Measurements from ENCODE around the gene ARF1. TPM values are rescaled to one million over a fixed set of nuclear protein-coding genes. Genes with fewer than 3 reads are reported as not detected.

Gene ARF1
- total RNA-seq, 1 donor from 2014 or later, result 393 TPM

- Mint-ChIP-seq H3K36me3 (ENCODE audit: low read depth, unreplicated experiment) (peaks cover 8% of the 10 kb centered on the region), H3K27me3 (ENCODE audit: unreplicated experiment) (peaks cover 15% of the 10 kb centered on the region), H3K4me3 (ENCODE audit: unreplicated experiment) (no peak overlapping the region), H3K9me3 (ENCODE audit: unreplicated experiment) (no peaks in the 10 kb centered on the region), H3K27ac (ENCODE audit: unreplicated experiment) (no peak overlapping the region), H3K4me1 (ENCODE audit: unreplicated experiment) (peaks cover 4% of the 10 kb centered on the region)
- TF ChIP-seq CTCF (IDR thresholded peaks at IDR 0.05; ENCODE audit: unreplicated experiment), result no peak
- no peak for DNase-seq (ENCODE audit: low spot score)
Observed at GRCh38 chr1:228045405-228045804, 37.1 kb upstream of the ARF1 start.

GRCh38 chr1:228045871-228046270 is 36.6 kb upstream of the ARF1 start:
- no peak for DNase-seq (ENCODE audit: low spot score)

GRCh38 chr1:228046421-228047182 is 35.9 kb upstream of the ARF1 start:
- H3K27me3 Mint-ChIP-seq (ENCODE audit: unreplicated experiment), result peaks cover 17% of the 10 kb centered on the region

More at GRCh38 chr1:228045871-228046270, 36.6 kb upstream of the ARF1 start:
- Mint-ChIP-seq H3K9me3 (ENCODE audit: unreplicated experiment) (no peaks in the 10 kb centered on the region), H3K27me3 (ENCODE audit: unreplicated experiment) (peaks cover 12% of the 10 kb centered on the region), H3K4me3 (ENCODE audit: unreplicated experiment) (no peak overlapping the region), H3K27ac (ENCODE audit: unreplicated experiment) (no peak overlapping the region), H3K4me1 (ENCODE audit: unreplicated experiment) (peaks cover 4% of the 10 kb centered on the region), H3K36me3 (ENCODE audit: low read depth, unreplicated experiment) (peaks cover 8% of the 10 kb centered on the region)
- no peak for TF ChIP-seq CTCF (IDR thresholded peaks at IDR 0.05; ENCODE audit: unreplicated experiment)

GRCh38 chr1:228047183-228047466 is 35.4 kb upstream of the ARF1 start:
- Mint-ChIP-seq H3K4me3 (ENCODE audit: unreplicated experiment) (no peak overlapping the region), H3K27me3 (ENCODE audit: unreplicated experiment) (peaks cover 17% of the 10 kb centered on the region), H3K4me1 (ENCODE audit: unreplicated experiment) (peaks cover 4% of the 10 kb centered on the region), H3K9me3 (ENCODE audit: unreplicated experiment) (no peaks in the 10 kb centered on the region), H3K36me3 (ENCODE audit: low read depth, unreplicated experiment) (peaks cover 12% of the 10 kb centered on the region), H3K27ac (ENCODE audit: unreplicated experiment) (no peak overlapping the region)
- DNase-seq (ENCODE audit: low spot score), result no peak
- no peak for TF ChIP-seq CTCF (IDR thresholded peaks at IDR 0.05; ENCODE audit: unreplicated experiment)

More at GRCh38 chr1:228046421-228047182, 35.9 kb upstream of the ARF1 start:
- Mint-ChIP-seq H3K4me3 (ENCODE audit: unreplicated experiment) (peak overlapping the region; percentile 3), H3K9me3 (ENCODE audit: unreplicated experiment) (no peaks in the 10 kb centered on the region), H3K4me1 (ENCODE audit: unreplicated experiment) (peaks cover 4% of the 10 kb centered on the region), H3K36me3 (ENCODE audit: low read depth, unreplicated experiment) (peaks cover 10% of the 10 kb centered on the region), H3K27ac (ENCODE audit: unreplicated experiment) (no peak overlapping the region)
- DNase-seq (ENCODE audit: low spot score), result no peak
- no peak for TF ChIP-seq CTCF (IDR thresholded peaks at IDR 0.05; ENCODE audit: unreplicated experiment)

GRCh38 chr1:228048120-228048519 is 34.4 kb upstream of the ARF1 start:
- H3K4me3 Mint-ChIP-seq (ENCODE audit: unreplicated experiment), result no peak overlapping the region
- peaks cover 17% of the 10 kb centered on the region for H3K27me3 Mint-ChIP-seq (ENCODE audit: unreplicated experiment)
- peaks cover 12% of the 10 kb centered on the region for H3K36me3 Mint-ChIP-seq (ENCODE audit: low read depth, unreplicated experiment)
- no peak for DNase-seq (ENCODE audit: low spot score)
- H3K27ac Mint-ChIP-seq (ENCODE audit: unreplicated experiment), result no peak overlapping the region
- no peak for TF ChIP-seq CTCF (IDR thresholded peaks at IDR 0.05; ENCODE audit: unreplicated experiment)
- H3K9me3 Mint-ChIP-seq (ENCODE audit: unreplicated experiment), result no peaks in the 10 kb centered on the region
- peaks cover 4% of the 10 kb centered on the region for H3K4me1 Mint-ChIP-seq (ENCODE audit: unreplicated experiment)

All from endothelial cell (in vitro differentiated cells).